Fibroblast of lung (primary cell): ENCODE data around the gene GIGYF2.

Experiments used
- EZH2 ChIP-seq: IDR thresholded peaks from 2 replicates; pipeline ENCODE4 v1.5.1; 2012; ENCODE audit warnings: low read length, control low read depth, mild to moderate bottlenecking; ENCODE audit errors: missing control alignments
- TF ChIP-seq, protein P1 (sequence below), 2 donors: IDR thresholded peaks in 1 of 2; conservative IDR thresholded peaks in 1 of 2; 1 replicate in 1 of 2; 2 replicates in 1 of 2; pipeline ENCODE4 v1.5.1; 2011 to 2012; ENCODE audit warnings: low read length in 2 of 2, control low read depth in 1 of 2, inconsistent platforms in 1 of 2, low read depth in 1 of 2, mild to moderate bottlenecking in 1 of 2

DNA sequence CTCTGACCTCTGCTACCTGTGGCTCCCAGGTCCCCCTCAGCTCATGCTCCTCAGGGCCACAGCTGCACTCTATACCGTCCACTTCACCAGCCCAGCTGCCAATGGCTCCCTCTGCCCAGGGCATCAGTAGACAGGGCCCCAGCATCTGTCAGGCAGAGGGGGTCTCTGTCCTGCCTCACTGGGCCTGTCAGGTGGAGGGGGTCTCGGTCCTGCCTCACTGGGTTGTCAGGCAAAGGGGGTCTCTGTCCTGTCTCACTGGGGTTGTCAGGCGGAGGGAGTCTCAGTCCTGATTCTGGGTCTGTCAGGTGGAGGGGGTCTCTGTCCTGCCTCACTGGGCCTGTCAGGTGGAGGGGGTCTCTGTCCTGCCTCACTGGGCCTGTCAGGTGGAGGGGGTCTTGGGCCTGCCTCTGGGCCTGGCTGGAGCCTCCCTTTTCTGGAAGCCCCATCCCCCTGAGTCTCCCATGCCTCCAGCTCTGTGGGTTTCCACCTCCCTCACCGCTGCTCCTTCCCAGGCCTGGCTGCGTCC lies 192.8 kb downstream of the GIGYF2 start:
- TF ChIP-seq, protein P1, sequence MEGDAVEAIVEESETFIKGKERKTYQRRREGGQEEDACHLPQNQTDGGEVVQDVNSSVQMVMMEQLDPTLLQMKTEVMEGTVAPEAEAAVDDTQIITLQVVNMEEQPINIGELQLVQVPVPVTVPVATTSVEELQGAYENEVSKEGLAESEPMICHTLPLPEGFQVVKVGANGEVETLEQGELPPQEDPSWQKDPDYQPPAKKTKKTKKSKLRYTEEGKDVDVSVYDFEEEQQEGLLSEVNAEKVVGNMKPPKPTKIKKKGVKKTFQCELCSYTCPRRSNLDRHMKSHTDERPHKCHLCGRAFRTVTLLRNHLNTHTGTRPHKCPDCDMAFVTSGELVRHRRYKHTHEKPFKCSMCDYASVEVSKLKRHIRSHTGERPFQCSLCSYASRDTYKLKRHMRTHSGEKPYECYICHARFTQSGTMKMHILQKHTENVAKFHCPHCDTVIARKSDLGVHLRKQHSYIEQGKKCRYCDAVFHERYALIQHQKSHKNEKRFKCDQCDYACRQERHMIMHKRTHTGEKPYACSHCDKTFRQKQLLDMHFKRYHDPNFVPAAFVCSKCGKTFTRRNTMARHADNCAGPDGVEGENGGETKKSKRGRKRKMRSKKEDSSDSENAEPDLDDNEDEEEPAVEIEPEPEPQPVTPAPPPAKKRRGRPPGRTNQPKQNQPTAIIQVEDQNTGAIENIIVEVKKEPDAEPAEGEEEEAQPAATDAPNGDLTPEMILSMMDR (conservative IDR thresholded peaks at IDR 0.05 in 1 of 2, IDR thresholded peaks at IDR 0.05 in 1 of 2; ENCODE audit: low read depth in 1 of 2, low read length in 2 of 2) = no peak
- no peak for TF ChIP-seq EZH2
